HCT116 (cell line): ENCODE results near the gene SH3RF2. TPM values are rescaled to one million over a fixed set of nuclear protein-coding genes. Genes with fewer than 3 reads are reported as not detected.

ENCODE experiments used
- ATAC-seq: fragments of 200-7000 bp; cut with Tn5 transposase; 2 replicates; pipeline ENCODE4 v1.9.1; 2020; ENCODE audit warnings: mild to moderate bottlenecking, moderate library complexity
- BruUV-seq: library from RNA; stranded (reverse); fragments of 400-500 nt; replicated peaks from 2 replicates; lab custom pipeline; 2021; lab: Mats Ljungman, UMichigan
- CTCF ChIA-PET: fragments of 300-600 bp; sonication (Branson Sonifier 250); formaldehyde crosslinking; loops from one replicate; lab custom pipeline; 2021; ENCODE audit warnings: antibody characterized with exemption; lab: Charles Lee
- POLR2A ChIA-PET: fragments of 300-600, 350-600 bp; sonication (Branson Sonifier 250); formaldehyde crosslinking; loops from one replicate; lab custom pipeline; 2021; ENCODE audit warnings: antibody characterized with exemption; lab: Charles Lee
- RAD21 ChIA-PET, 2 experiments: fragments of 300-600 bp; sonication (Branson Sonifier 250); formaldehyde crosslinking; loops; one replicate each; lab custom pipeline; 2023; ENCODE audit warnings: low total read pairs in 2 of 2; ENCODE audit not compliant: uncharacterized antibody in 2 of 2, unreplicated experiment in 2 of 2, low non-redundant PET in 1 of 2; lab: Charles Lee
- DNase-seq: peaks from one replicate; pipeline ENCODE4 v3.0.0-alpha.2; 2010; ENCODE audit warnings: low read depth, low spot score
- H2AFZ ChIP-seq: fragments of 200-600 bp; shearing (Covaris generic), sonication (generic); 2 replicates; pipeline ENCODE4 v1.6.1; 2017; ENCODE audit warnings: low read depth, mixed run types, mixed read lengths, antibody characterized with exemption, low read length; ENCODE audit not compliant: poor library complexity, severe bottlenecking
- H3K27ac ChIP-seq: 2 replicates; pipeline ENCODE4 v1.5.1; 2012; ENCODE audit warnings: low read depth, low read length
- H3K27me3 ChIP-seq: fragments of 200-600 bp; sonication (generic); 2 replicates; pipeline ENCODE4 v1.6.1; 2016; ENCODE audit warnings: mixed run types, low read length, mixed read lengths; ENCODE audit not compliant: insufficient read depth
- H3K36me3 ChIP-seq, 2 experiments: fragments of 200-500 bp in 1 of 2; fragments of 200-600 bp in 1 of 2; sonication (Bioruptor generic) in 1 of 2; sonication (generic) in 1 of 2; 2 replicates each; pipeline versions ENCODE4 v1.5.1 to v1.6.1; 2014 to 2016; ENCODE audit warnings: low read length in 2 of 2, inconsistent platforms in 1 of 2, mixed read lengths in 1 of 2, mixed run types in 1 of 2; ENCODE audit not compliant: insufficient read depth in 2 of 2, control insufficient read depth in 1 of 2
- H3K4me1 ChIP-seq, 2 experiments: fragments of 200-600 bp in 1 of 2; sonication (generic) in 1 of 2; 2 replicates each; pipeline versions ENCODE4 v1.5.1 to v1.6.1; 2012 to 2017; ENCODE audit warnings: low read length in 2 of 2, inconsistent platforms in 1 of 2, mild to moderate bottlenecking in 1 of 2, mixed read lengths in 1 of 2, mixed run types in 1 of 2, moderate library complexity in 1 of 2; ENCODE audit not compliant: insufficient read depth in 2 of 2, control insufficient read depth in 1 of 2
- H3K4me2 ChIP-seq: fragments of 200-600 bp; sonication (generic); 2 replicates; pipeline ENCODE4 v1.6.1; 2017; ENCODE audit warnings: mixed run types, low read length, mixed read lengths
- H3K4me3 ChIP-seq, 2 experiments: fragments of 200-600 bp in 1 of 2; sonication (generic) in 1 of 2; replicated peaks in 1 of 2; 2 replicates each; pipeline ENCODE4 v1.5.1; 2011 to 2016; ENCODE audit warnings: low read length in 2 of 2, control low read depth in 1 of 2, low read depth in 1 of 2, mild to moderate bottlenecking in 1 of 2, mixed read lengths in 1 of 2, mixed run types in 1 of 2
- H3K79me2 ChIP-seq: fragments of 200-600 bp; sonication (generic); 2 replicates; pipeline ENCODE4 v1.6.1; 2017; ENCODE audit warnings: mild to moderate bottlenecking, mixed run types, low read length, moderate library complexity, mixed read lengths; ENCODE audit not compliant: insufficient read depth
- H3K9ac ChIP-seq: fragments of 200-600 bp; sonication (generic); 2 replicates; pipeline ENCODE4 v1.6.1; 2016; ENCODE audit warnings: low read length, mixed read lengths
- H3K9me2 ChIP-seq: fragments of 200-600 bp; sonication (generic), shearing (Covaris generic); 2 replicates; pipeline ENCODE4 v1.6.1; 2017; ENCODE audit warnings: mixed run types, mild to moderate bottlenecking, moderate library complexity; ENCODE audit not compliant: insufficient read depth
- H3K9me3 ChIP-seq, 2 experiments: fragments of 200-500 bp in 1 of 2; fragments of 200-600 bp in 1 of 2; sonication (Bioruptor generic) in 1 of 2; sonication (generic) in 1 of 2; 2 replicates each; pipeline ENCODE4 v1.6.1; 2014 to 2017; ENCODE audit warnings: low read length in 2 of 2, mixed read lengths in 2 of 2, inconsistent platforms in 1 of 2, low read depth in 1 of 2, mild to moderate bottlenecking in 1 of 2, mixed run types in 1 of 2, moderate library complexity in 1 of 2; ENCODE audit not compliant: control insufficient read depth in 1 of 2, insufficient read depth in 1 of 2
- H4K20me1 ChIP-seq: fragments of 200-600 bp; sonication (generic), shearing (Covaris generic); 2 replicates; pipeline ENCODE4 v1.6.1; 2017; ENCODE audit warnings: mixed run types, mild to moderate bottlenecking, moderate library complexity; ENCODE audit not compliant: insufficient read depth
- CEBPB ChIP-seq: IDR thresholded peaks from 2 replicates; pipeline ENCODE4 v1.6.1; 2012; ENCODE audit warnings: low read depth
- CTCF ChIP-seq, 3 experiments: fragments of 200-600 bp in 1 of 3; sonication (generic) in 1 of 3; IDR thresholded peaks in 2 of 3; conservative IDR thresholded peaks in 1 of 3; 2 replicates each; pipeline ENCODE4 v1.5.1; 2012 to 2017; ENCODE audit warnings: low read depth in 2 of 3, low read length in 2 of 3, antibody characterized with exemption in 1 of 3, borderline replicate concordance in 1 of 3, control low read depth in 1 of 3, mild to moderate bottlenecking in 1 of 3, mixed read lengths in 1 of 3, mixed run types in 1 of 3, moderate library complexity in 1 of 3; ENCODE audit not compliant: insufficient read depth in 1 of 3
- RAD21 ChIP-seq: IDR thresholded peaks from 2 replicates; pipeline ENCODE4 v1.6.1; 2012; ENCODE audit warnings: low read depth, mild to moderate bottlenecking
- REST ChIP-seq: IDR thresholded peaks from 2 replicates; pipeline ENCODE4 v1.6.1; 2012; ENCODE audit warnings: low read depth
- SP1 ChIP-seq: IDR thresholded peaks from 2 replicates; pipeline ENCODE4 v1.6.1; 2012; ENCODE audit warnings: low read depth
- TCF7L2 ChIP-seq: IDR thresholded peaks from 2 replicates; pipeline ENCODE4 v1.7.0; 2011; ENCODE audit warnings: borderline replicate concordance, inconsistent platforms; ENCODE audit not compliant: insufficient read depth, insufficient read length; ENCODE audit errors: extremely low read depth
- ZBTB33 ChIP-seq: IDR thresholded peaks from 2 replicates; pipeline ENCODE4 v1.6.1; 2011; ENCODE audit warnings: mild to moderate bottlenecking, low read length, moderate library complexity; ENCODE audit not compliant: insufficient replicate concordance; ENCODE audit errors: extremely low read depth
- ZNF274 ChIP-seq: fragments of 200-500 bp; sonication (Bioruptor generic); IDR thresholded peaks from 2 replicates; pipeline ENCODE4 v1.6.1; 2014; ENCODE audit warnings: mild to moderate bottlenecking, low read depth, low read length, inconsistent platforms
- intact Hi-C: fragments of 100-400 bp; cut with micrococcal nuclease; formaldehyde crosslinking; loops from 2 replicates; pipeline ENCODE4 v1.10.0; 2022
- total RNA-seq: library from RNA; stranded (reverse); gene quantifications from one replicate; pipeline ENCODE4 v1.2.1, GENCODE V29; 2021; ENCODE audit not compliant: unreplicated experiment

SH3RF2 gene
- total RNA-seq, 1 experiment from 2014 or later: 14.3 TPM

- no peak overlapping the region for H3K27ac ChIP-seq
- no peak for ATAC-seq
- BruUV-seq: no TSS peak
- no peaks in the 10 kb centered on the region for H4K20me1 ChIP-seq
- peaks cover 2 to 9% of the 10 kb centered on the region in 2 experiments; a peak in 3 of 4 replicates for H3K4me1 ChIP-seq
- no peaks in the 10 kb centered on the region for H3K36me3 ChIP-seq
- intact Hi-C loops: no loop called here
- H3K9me2 ChIP-seq: no peaks in the 10 kb centered on the region
- no peak overlapping the region for H3K4me2 ChIP-seq
- TF ChIP-seq ZNF274 (no peak), SP1 (no peak), CTCF (IDR thresholded peaks at IDR 0.05 in 2 of 3, conservative IDR thresholded peaks at IDR 0.05 in 1 of 3; ENCODE audit: borderline replicate concordance in 1 of 3, insufficient read depth in 1 of 3, low read depth in 2 of 3, low read length in 2 of 3) (no peak), RAD21 (no peak), CEBPB (no peak), ZBTB33 (no peak), REST (no peak), TCF7L2 (no peak)
- H3K4me3 ChIP-seq: no peak overlapping the region
- no peaks in the 10 kb centered on the region for H3K79me2 ChIP-seq
- RAD21 ChIA-PET: no interaction called here
- no peak overlapping the region for H3K9ac ChIP-seq
- CTCF ChIA-PET: no interaction called here
- H3K9me3 ChIP-seq: no peaks in the 10 kb centered on the region
- POLR2A ChIA-PET: no interaction called here
- DNase-seq: no peak
- H2AFZ ChIP-seq: no peak overlapping the region
- no peaks in the 10 kb centered on the region for H3K27me3 ChIP-seq
Measured at GRCh38 chr5:146078566-146078965, 142.2 kb downstream of the SH3RF2 start.
